Tibial artery (tissue), 4 donors: Measurements from ENCODE around the gene COX6B2.

Experiments used
- DNase-seq, 2 donors: peaks; one replicate each; pipeline ENCODE4 v3.0.0-alpha.2; 2019
- H3K27ac ChIP-seq, 2 donors: fragments of 200-600 bp; sonication (generic) in 1 of 2; 1 replicate in 1 of 2; 2 replicates in 1 of 2; pipeline ENCODE4 v1.5.1; 2018 to 2019; ENCODE audit warnings: mild to moderate bottlenecking in 1 of 2
- H3K27me3 ChIP-seq, 2 donors: fragments of 200-600 bp; sonication (generic) in 1 of 2; one replicate each; pipeline versions ENCODE4 v1.5.1 to v1.6.0; 2016 to 2019
- H3K36me3 ChIP-seq, 3 donors: fragments of 200-600 bp; sonication (generic) in 2 of 3; one replicate each; pipeline ENCODE4 v1.5.1; 2016 to 2019; ENCODE audit warnings: mild to moderate bottlenecking in 2 of 3
- H3K4me1 ChIP-seq, 4 donors: fragments of 200-600 bp; sonication (generic) in 2 of 4; 1 replicate in 3 of 4; 2 replicates in 1 of 4; pipeline ENCODE4 v1.5.1; 2016 to 2019
- H3K4me3 ChIP-seq, 2 donors: fragments of 200-600 bp; sonication (generic) in 1 of 2; 1 replicate in 1 of 2; 2 replicates in 1 of 2; pipeline ENCODE4 v1.5.1; 2018 to 2019; ENCODE audit warnings: mild to moderate bottlenecking in 2 of 2
- H3K9me3 ChIP-seq, 3 donors: fragments of 200-600 bp; sonication (generic) in 1 of 3; one replicate each; pipeline ENCODE4 v1.5.1; 2016 to 2019
- intact Hi-C: fragments of 100-400 bp; cut with DNase I; formaldehyde crosslinking; loops from one replicate; pipeline ENCODE4 v1.15.0; 2023; ENCODE audit warnings: low total_unique reads
- TF ChIP-seq, protein P1 (sequence below), 2 experiments: fragments of 200-600 bp in 1 of 2; fragments of 450-650 bp in 1 of 2; IDR thresholded peaks; one replicate each; pipeline ENCODE4 v1.5.1; 2017 to 2019; ENCODE audit warnings: antibody characterized with exemption in 2 of 2, mild to moderate bottlenecking in 1 of 2, moderate library complexity in 1 of 2

Gene COX6B2

DNA sequence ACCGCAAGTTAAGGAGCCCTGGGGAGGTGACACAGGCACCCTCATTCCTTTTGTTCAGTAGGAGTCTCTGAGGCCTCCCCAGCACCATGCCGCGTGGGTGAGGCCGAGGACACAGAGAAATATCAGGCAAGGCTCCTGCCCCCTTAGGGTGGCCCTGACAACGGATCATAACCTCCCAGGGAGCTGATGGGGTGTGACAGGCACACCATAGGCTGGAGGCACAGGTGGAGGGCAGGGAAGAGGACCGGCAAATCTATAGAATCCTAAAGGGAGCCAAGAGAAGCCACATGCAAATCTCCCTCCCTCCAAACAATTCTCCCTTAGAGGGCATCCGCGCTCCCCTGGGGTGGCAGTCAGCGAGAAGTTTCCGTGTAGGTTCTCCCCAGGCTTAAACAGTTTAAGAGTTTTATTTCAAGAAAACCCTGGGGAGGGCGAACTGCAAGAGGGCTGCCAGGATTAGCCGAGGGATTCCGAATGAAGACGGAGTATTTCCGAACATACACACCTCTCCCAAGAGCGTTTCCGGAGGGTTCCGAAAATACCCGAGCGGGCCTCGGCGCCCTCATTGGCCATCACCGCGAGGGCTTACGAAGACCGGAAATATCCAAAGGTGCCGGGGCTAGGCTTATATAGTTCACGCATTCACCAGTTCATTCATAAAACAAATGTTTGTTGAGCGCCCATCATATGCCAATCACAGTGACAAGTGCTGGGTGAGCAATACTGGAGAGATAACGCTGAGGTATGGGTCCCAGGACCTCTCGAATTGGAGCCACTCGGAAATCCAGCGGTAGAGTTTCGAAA is 30.6 kb upstream of the COX6B2 start:
- peak overlapping the region; percentile 85 to 94 for H3K27ac ChIP-seq
- H3K9me3 ChIP-seq, result no peaks in the 10 kb centered on the region
- peak overlapping the region; percentile 78 to 93 for H3K4me3 ChIP-seq
- TF ChIP-seq, protein P1, sequence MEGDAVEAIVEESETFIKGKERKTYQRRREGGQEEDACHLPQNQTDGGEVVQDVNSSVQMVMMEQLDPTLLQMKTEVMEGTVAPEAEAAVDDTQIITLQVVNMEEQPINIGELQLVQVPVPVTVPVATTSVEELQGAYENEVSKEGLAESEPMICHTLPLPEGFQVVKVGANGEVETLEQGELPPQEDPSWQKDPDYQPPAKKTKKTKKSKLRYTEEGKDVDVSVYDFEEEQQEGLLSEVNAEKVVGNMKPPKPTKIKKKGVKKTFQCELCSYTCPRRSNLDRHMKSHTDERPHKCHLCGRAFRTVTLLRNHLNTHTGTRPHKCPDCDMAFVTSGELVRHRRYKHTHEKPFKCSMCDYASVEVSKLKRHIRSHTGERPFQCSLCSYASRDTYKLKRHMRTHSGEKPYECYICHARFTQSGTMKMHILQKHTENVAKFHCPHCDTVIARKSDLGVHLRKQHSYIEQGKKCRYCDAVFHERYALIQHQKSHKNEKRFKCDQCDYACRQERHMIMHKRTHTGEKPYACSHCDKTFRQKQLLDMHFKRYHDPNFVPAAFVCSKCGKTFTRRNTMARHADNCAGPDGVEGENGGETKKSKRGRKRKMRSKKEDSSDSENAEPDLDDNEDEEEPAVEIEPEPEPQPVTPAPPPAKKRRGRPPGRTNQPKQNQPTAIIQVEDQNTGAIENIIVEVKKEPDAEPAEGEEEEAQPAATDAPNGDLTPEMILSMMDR (IDR thresholded peaks at IDR 0.05), result no peak
- peaks cover 4 to 32% (median 25%) of the 10 kb centered on the region in 3 donors for H3K36me3 ChIP-seq
- peak; percentile 99 for DNase-seq
- intact Hi-C loops, result loop anchor here (2.0 to 5.0 kb wide), 2 partner anchors 46 to 83 kb away; partner anchors contain the start of gene KMT5C
- peaks cover 0 to 53% (median 47%) of the 10 kb centered on the region in 4 donors for H3K4me1 ChIP-seq
- H3K27me3 ChIP-seq, result no peaks in the 10 kb centered on the region

DNA sequence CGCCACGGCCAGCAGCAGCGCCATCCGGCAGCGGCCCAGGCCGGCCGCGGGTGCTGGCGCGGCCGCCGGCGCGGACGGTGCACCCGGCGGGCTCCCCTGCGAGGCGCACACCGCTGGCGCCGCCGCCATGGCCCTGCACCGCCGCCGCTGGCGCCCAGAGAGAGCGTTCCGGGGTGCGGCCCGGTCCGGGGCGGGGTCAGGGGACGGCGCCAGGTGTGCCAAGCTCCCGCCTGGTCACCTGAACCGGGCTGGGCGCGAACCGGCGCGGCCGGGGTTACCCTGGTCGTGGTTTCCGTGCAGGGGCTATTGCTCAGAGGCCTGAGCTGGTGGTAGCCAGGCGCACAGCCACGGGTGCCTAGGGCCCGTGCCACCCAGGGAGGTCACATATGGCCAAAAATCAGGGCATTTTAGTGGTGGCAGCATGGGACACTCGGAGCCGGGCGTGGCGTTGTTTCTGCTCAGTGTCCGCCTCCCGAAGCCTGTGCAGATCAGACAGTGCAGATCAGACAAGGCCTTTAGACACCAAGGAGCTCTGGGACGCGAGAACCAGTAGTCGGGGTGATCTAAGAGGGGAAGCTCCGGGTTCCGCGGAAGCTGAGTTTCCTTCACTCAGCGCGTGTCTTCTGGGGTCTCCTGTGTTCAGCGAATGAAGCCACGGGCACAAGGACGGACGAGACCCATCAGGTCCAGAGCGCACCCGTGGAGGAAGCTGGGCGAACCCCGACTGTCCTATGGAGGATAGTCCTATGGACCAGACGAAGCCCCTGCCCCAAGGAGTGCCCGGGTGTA is 29.8 kb upstream of the COX6B2 start, which contains the start of gene TMEM238:
Gene TMEM238, minus strand, starts transcription at position 162 of the 789 bp plus-strand sequence. Its CDS starts 33 bp downstream, at position 129.
- intact Hi-C loops, result loop anchor here (2.0 to 5.0 kb wide), 2 partner anchors 46 to 82 kb away; partner anchors contain the start of gene KMT5C
- TF ChIP-seq, protein P1 (IDR thresholded peaks at IDR 0.05), result no peak
- Histone ChIP-seq H3K4me1 (peaks cover 0 to 47% (median 45%) of the 10 kb centered on the region in 4 donors), H3K4me3 (peak within 1 kb of the TSS; percentile 78 to 93), H3K36me3 (peaks cover 4 to 24% (median 24%) of the 10 kb centered on the region in 3 donors), H3K9me3 (no peaks in the 10 kb centered on the region), H3K27ac (peak within 1 kb of the TSS; percentile 85 to 94), H3K27me3 (no peaks in the 10 kb centered on the region)
- DNase-seq, result no peak

DNA sequence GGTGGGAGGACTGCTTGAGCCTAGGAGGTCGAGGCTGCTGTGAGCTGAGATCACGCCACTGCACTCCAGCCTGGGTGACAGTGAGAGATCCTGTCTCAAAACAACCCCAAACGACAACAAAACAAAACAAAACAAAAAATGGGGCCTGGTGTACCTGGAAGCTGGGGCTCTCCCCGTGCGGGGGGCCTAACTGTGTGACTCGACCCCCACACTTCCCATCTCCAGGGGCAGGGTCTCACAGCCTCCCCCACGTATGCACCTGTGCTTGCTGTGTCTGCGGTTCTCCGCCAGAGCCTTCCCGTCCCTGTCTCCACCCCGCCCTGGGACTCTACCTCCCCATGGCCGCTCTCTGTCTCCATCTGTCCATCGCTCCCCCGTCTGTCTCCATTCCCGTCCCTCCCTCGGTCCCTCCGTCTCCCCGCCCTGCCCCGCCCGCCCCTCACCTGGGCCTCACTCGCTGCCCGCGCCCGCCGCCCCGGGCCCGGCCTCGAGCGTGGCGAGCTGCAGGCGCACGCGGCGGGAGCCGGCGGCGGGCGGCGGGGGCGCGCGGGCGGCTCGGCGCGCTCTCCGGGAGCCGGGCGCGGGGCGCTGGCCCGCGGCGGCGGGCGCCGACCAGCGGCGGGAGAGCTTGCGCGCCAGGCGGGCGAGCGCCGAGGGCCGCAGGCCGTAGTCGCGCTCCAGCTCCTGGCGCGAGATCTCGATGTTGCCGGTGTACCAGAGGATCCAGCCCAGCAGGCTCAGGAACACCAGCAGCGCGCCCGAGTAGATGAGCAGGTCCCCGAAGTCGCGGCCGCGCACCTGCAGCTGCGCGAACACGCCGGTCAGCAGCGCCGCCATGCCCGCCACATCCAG is 29.0 kb upstream of the COX6B2 start:
- no peak for DNase-seq
- Histone ChIP-seq H3K27ac (peak overlapping the region; percentile 85 to 94), H3K36me3 (peaks cover 2 to 16% (median 16%) of the 10 kb centered on the region in 3 donors), H3K4me3 (peak overlapping the region; percentile 78 to 93), H3K4me1 (peaks cover 0 to 39% (median 38%) of the 10 kb centered on the region in 4 donors), H3K27me3 (no peaks in the 10 kb centered on the region), H3K9me3 (no peaks in the 10 kb centered on the region)
- intact Hi-C loops, result loop anchor here (2.0 to 5.0 kb wide), 2 partner anchors 45 to 81 kb away; partner anchors contain the start of gene KMT5C
- TF ChIP-seq, protein P1 (IDR thresholded peaks at IDR 0.05), result peak in 1 of 2 experiments; percentile 17

DNA sequence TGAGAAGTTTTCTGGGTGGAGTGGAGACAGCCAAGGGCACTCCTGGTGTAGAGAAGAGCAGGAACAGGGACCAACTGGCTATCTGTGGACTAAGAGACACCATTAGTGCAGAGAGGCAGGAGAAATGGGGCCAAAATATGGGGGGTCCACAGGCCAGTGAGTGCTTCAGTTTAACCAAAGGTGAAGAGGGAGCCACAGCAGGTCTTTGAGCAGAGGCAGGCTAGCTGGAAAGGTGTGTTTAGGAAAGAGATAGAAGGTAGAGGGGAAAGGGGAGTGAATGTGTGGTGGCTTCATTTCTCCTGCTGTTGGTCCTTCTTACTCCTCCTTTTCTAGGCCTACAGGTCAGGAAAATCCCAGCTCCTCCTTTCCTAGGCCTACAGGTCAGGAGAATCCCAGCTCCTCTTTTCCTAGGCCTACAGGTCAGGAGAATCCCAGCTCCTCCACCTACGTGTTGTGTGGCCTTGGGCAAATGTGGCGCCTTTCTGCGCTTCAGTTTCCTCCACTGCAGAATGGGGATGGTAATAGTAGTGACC is 28.1 kb upstream of the COX6B2 start:
- intact Hi-C loops, result loop anchor here (5.0 kb wide), 1 partner anchor 80 kb away; no protein-coding TSS in a partner anchor
- Histone ChIP-seq H3K36me3 (peaks cover 0 to 7% (median 6%) of the 10 kb centered on the region in 3 donors), H3K27me3 (peaks cover 0 to 4% of the 10 kb centered on the region in 2 donors), H3K27ac (no peak overlapping the region), H3K4me1 (peaks cover 0 to 30% (median 29%) of the 10 kb centered on the region in 4 donors), H3K9me3 (no peaks in the 10 kb centered on the region), H3K4me3 (no peak overlapping the region)
- TF ChIP-seq, protein P1 (IDR thresholded peaks at IDR 0.05), result no peak
- no peak for DNase-seq
